ENCODE measurements around the gene CSGALNACT2.

CSGALNACT2 gene

DNA sequence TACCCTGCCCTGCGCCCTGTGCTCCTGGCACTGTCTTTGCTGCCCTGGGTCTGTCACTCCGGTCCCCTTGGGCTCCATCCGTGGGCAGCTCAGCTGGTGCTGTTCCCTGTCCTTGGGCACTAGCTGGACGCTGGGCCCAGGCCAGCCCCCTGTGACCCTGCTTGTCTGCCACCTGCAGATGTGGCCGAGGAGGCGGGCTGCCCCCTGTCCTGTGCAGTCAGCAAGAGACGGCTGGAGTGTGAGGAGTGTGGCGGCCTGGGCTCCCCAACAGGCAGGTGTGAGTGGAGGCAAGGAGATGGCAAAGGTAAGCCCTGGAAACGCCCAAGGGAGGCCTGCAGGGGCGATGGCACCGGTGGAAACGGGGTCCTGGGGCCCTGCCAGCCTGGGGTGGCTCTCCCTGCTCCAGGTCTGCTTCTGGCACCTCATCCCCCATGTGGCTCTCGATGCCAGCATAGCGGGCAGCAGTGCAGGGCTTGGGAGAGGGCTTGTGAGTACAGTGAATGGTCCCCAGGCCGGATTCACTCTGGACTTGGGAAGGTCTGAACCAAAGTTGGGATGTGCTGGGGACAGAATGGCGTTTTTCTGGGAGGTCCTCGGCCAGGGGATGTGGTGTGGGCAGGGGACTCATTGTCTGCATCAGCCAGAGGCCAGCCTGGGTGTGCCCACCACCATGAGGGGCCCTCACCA, 26.2 kb upstream of the CSGALNACT2 start:
- no peaks in the 10 kb centered on the region for H3K27me3 ChIP-seq (replicated peaks; ENCODE audit: control insufficient read depth, insufficient read depth, low read length, poor library complexity, severe bottlenecking)
- DNase-seq = no peak
- no peak overlapping the region for H3K4me3 ChIP-seq (ENCODE audit: insufficient read depth, low read depth, low read length, poor library complexity, severe bottlenecking)
- no peak overlapping the region for H3K27ac ChIP-seq (ENCODE audit: insufficient read depth, low read length, poor library complexity, severe bottlenecking)
- H3K9me3 ChIP-seq (ENCODE audit: control insufficient read depth, low read length) = no peaks in the 10 kb centered on the region
- H3K36me3 ChIP-seq (ENCODE audit: control insufficient read depth, insufficient read depth, low read length) = no peaks in the 10 kb centered on the region
- H3K4me1 ChIP-seq (ENCODE audit: control insufficient read depth, insufficient read depth, low read length, poor library complexity, severe bottlenecking) = no peaks in the 10 kb centered on the region

- no peaks in the 10 kb centered on the region for H3K36me3 ChIP-seq (ENCODE audit: control insufficient read depth, insufficient read depth, low read length)
- no peaks in the 10 kb centered on the region for H3K9me3 ChIP-seq (ENCODE audit: control insufficient read depth, low read length)
- H3K4me3 ChIP-seq (ENCODE audit: insufficient read depth, low read depth, low read length, poor library complexity, severe bottlenecking) = no peak overlapping the region
- no peaks in the 10 kb centered on the region for H3K4me1 ChIP-seq (ENCODE audit: control insufficient read depth, insufficient read depth, low read length, poor library complexity, severe bottlenecking)
- DNase-seq = no peak
- H3K27me3 ChIP-seq (replicated peaks; ENCODE audit: control insufficient read depth, insufficient read depth, low read length, poor library complexity, severe bottlenecking) = no peaks in the 10 kb centered on the region
- no peak overlapping the region for H3K27ac ChIP-seq (ENCODE audit: insufficient read depth, low read length, poor library complexity, severe bottlenecking)
Observed at GRCh38 chr10:43112608-43112961, 25.7 kb upstream of the CSGALNACT2 start.

DNA sequence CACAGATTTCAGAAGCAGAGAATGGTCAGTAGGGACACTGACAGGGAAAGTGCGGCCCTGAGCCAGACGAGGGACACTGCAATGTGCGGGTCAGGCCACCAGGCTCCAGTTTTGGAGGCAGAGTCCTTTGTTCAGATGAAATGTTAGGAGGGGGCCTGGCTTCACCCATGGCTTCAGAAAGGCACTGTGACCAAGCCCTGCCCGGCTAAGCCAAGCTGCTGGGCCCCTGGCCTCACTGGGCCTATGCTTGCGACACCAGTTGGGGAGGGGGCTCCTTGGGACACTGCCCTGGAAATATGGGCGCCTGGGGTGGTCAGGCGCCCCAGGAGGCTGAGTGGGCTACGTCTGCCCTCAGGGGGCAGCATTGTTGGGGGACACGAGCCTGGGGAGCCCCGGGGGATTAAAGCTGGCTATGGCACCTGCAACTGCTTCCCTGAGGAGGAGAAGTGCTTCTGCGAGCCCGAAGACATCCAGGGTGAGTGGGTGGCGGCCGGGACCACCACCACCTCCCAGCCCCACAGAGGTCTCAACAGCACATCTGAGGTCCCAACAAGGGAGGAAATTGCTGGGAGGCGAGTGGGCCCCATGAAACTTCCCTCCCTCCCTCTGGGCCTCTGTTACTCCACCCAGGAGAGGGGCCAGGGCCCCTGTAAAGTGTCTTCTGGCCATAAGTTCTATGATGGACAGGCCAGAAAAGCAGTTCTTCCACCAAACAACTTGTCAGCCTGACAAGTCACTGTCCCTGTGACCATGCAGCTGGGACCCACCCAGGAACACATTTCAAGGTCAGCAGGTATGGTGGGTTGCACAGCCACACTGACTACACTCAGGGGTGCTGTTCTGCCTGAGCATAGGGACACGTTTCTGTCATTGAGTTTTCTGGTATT, 24.8 kb upstream of the CSGALNACT2 start:
- H3K27me3 ChIP-seq (replicated peaks; ENCODE audit: control insufficient read depth, insufficient read depth, low read length, poor library complexity, severe bottlenecking) = no peaks in the 10 kb centered on the region
- no peak overlapping the region for H3K27ac ChIP-seq (ENCODE audit: insufficient read depth, low read length, poor library complexity, severe bottlenecking)
- no peaks in the 10 kb centered on the region for H3K36me3 ChIP-seq (ENCODE audit: control insufficient read depth, insufficient read depth, low read length)
- no peak for DNase-seq
- H3K4me3 ChIP-seq (ENCODE audit: insufficient read depth, low read depth, low read length, poor library complexity, severe bottlenecking) = no peak overlapping the region
- H3K4me1 ChIP-seq (ENCODE audit: control insufficient read depth, insufficient read depth, low read length, poor library complexity, severe bottlenecking) = no peaks in the 10 kb centered on the region
- H3K9me3 ChIP-seq (ENCODE audit: control insufficient read depth, low read length) = no peaks in the 10 kb centered on the region

GRCh38 chr10:43114088-43114742, 24.0 kb upstream of the CSGALNACT2 start:
- Histone ChIP-seq H3K36me3 (ENCODE audit: control insufficient read depth, insufficient read depth, low read length) (no peaks in the 10 kb centered on the region), H3K9me3 (ENCODE audit: control insufficient read depth, low read length) (no peaks in the 10 kb centered on the region), H3K27me3 (replicated peaks; ENCODE audit: control insufficient read depth, insufficient read depth, low read length, poor library complexity, severe bottlenecking) (no peaks in the 10 kb centered on the region), H3K27ac (ENCODE audit: insufficient read depth, low read length, poor library complexity, severe bottlenecking) (no peak overlapping the region), H3K4me3 (ENCODE audit: insufficient read depth, low read depth, low read length, poor library complexity, severe bottlenecking) (no peak overlapping the region), H3K4me1 (ENCODE audit: control insufficient read depth, insufficient read depth, low read length, poor library complexity, severe bottlenecking) (no peaks in the 10 kb centered on the region)
- DNase-seq = no peak

GRCh38 chr10:43114743-43115611, 23.3 kb upstream of the CSGALNACT2 start:
- Histone ChIP-seq H3K9me3 (ENCODE audit: control insufficient read depth, low read length) (no peaks in the 10 kb centered on the region), H3K4me1 (ENCODE audit: control insufficient read depth, insufficient read depth, low read length, poor library complexity, severe bottlenecking) (no peaks in the 10 kb centered on the region), H3K27ac (ENCODE audit: insufficient read depth, low read length, poor library complexity, severe bottlenecking) (no peak overlapping the region), H3K27me3 (replicated peaks; ENCODE audit: control insufficient read depth, insufficient read depth, low read length, poor library complexity, severe bottlenecking) (no peaks in the 10 kb centered on the region), H3K4me3 (ENCODE audit: insufficient read depth, low read depth, low read length, poor library complexity, severe bottlenecking) (no peak overlapping the region), H3K36me3 (ENCODE audit: control insufficient read depth, insufficient read depth, low read length) (no peaks in the 10 kb centered on the region)
- no peak for DNase-seq

- Histone ChIP-seq H3K4me3 (ENCODE audit: insufficient read depth, low read depth, low read length, poor library complexity, severe bottlenecking) (no peak overlapping the region), H3K36me3 (ENCODE audit: control insufficient read depth, insufficient read depth, low read length) (no peaks in the 10 kb centered on the region), H3K27me3 (replicated peaks; ENCODE audit: control insufficient read depth, insufficient read depth, low read length, poor library complexity, severe bottlenecking) (no peaks in the 10 kb centered on the region), H3K27ac (ENCODE audit: insufficient read depth, low read length, poor library complexity, severe bottlenecking) (no peak overlapping the region), H3K9me3 (ENCODE audit: control insufficient read depth, low read length) (no peaks in the 10 kb centered on the region), H3K4me1 (ENCODE audit: control insufficient read depth, insufficient read depth, low read length, poor library complexity, severe bottlenecking) (peaks cover 10% of the 10 kb centered on the region)
- DNase-seq = no peak
Observed at GRCh38 chr10:43115881-43116595, 22.2 kb upstream of the CSGALNACT2 start.

DNA sequence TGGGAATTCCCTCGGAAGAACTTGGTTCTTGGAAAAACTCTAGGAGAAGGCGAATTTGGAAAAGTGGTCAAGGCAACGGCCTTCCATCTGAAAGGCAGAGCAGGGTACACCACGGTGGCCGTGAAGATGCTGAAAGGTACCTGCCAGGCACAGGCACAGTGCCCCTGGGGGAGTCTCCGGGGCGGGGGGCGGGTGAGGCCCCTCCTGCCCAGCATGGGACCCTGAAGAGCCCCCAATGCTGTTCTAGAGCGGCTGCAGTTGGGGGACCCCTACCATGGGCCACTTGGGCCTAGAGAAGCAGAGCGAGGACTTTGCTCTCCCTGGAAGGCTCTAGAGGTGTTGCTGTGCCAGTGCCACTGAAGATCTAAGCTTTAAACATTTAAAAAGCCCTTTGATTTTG, 21.6 kb upstream of the CSGALNACT2 start:
- Histone ChIP-seq H3K4me3 (ENCODE audit: insufficient read depth, low read depth, low read length, poor library complexity, severe bottlenecking) (no peak overlapping the region), H3K4me1 (ENCODE audit: control insufficient read depth, insufficient read depth, low read length, poor library complexity, severe bottlenecking) (peaks cover 12% of the 10 kb centered on the region), H3K27ac (ENCODE audit: insufficient read depth, low read length, poor library complexity, severe bottlenecking) (no peak overlapping the region), H3K9me3 (ENCODE audit: control insufficient read depth, low read length) (no peaks in the 10 kb centered on the region), H3K27me3 (replicated peaks; ENCODE audit: control insufficient read depth, insufficient read depth, low read length, poor library complexity, severe bottlenecking) (no peaks in the 10 kb centered on the region), H3K36me3 (ENCODE audit: control insufficient read depth, insufficient read depth, low read length) (no peaks in the 10 kb centered on the region)
- DNase-seq = no peak

GRCh38 chr10:43117031-43117776, 21.0 kb upstream of the CSGALNACT2 start:
- H3K4me3 ChIP-seq (ENCODE audit: insufficient read depth, low read depth, low read length, poor library complexity, severe bottlenecking) = no peak overlapping the region
- H3K9me3 ChIP-seq (ENCODE audit: control insufficient read depth, low read length) = no peaks in the 10 kb centered on the region
- DNase-seq = no peak
- no peak overlapping the region for H3K27ac ChIP-seq (ENCODE audit: insufficient read depth, low read length, poor library complexity, severe bottlenecking)
- no peaks in the 10 kb centered on the region for H3K27me3 ChIP-seq (replicated peaks; ENCODE audit: control insufficient read depth, insufficient read depth, low read length, poor library complexity, severe bottlenecking)
- no peaks in the 10 kb centered on the region for H3K36me3 ChIP-seq (ENCODE audit: control insufficient read depth, insufficient read depth, low read length)
- peaks cover 12% of the 10 kb centered on the region for H3K4me1 ChIP-seq (ENCODE audit: control insufficient read depth, insufficient read depth, low read length, poor library complexity, severe bottlenecking)
